ENCODE data around the gene MAPK6. TPM values are rescaled to one million over a fixed set of nuclear protein-coding genes. Genes with fewer than 3 reads are reported as not detected.

Gene MAPK6
- total and polyA plus RNA-seq, 2 of the 8 experiments (the other 6 are each of a cell fraction or from before 2014, with no cell fraction given): 22.6 to 108 TPM

- no peak for TF ChIP-seq CHD7 (IDR thresholded peaks at IDR 0.05; ENCODE audit: insufficient replicate concordance, low read length)
Measured at GRCh38 chr15:51992953-51993352, 26.1 kb upstream of the MAPK6 start (continued).

Measured in H1 (cell line).